Measurements from ENCODE around the gene PCDHGA7.

The PCDHGA7 gene

GRCh38 chr5:141355641-141356040 is 26.9 kb upstream of the PCDHGA7 start:
- no peak overlapping the region for H3K4me3 ChIP-seq (ENCODE audit: low read depth, low read length)
- TF ChIP-seq CTCF (IDR thresholded peaks at IDR 0.05; ENCODE audit: low read depth, low read length): no peak
- DNase-seq: no peak
- H3K4me1 ChIP-seq: no peaks in the 10 kb centered on the region
- peaks cover 50% of the 10 kb centered on the region for H3K36me3 ChIP-seq
- no peaks in the 10 kb centered on the region for H3K27me3 ChIP-seq
- peaks cover 15% of the 10 kb centered on the region for H3K9me3 ChIP-seq

GRCh38 chr5:141356133-141356532 is 26.4 kb upstream of the PCDHGA7 start:
- Histone ChIP-seq H3K9me3 (peaks cover 15% of the 10 kb centered on the region), H3K27me3 (no peaks in the 10 kb centered on the region), H3K4me1 (no peaks in the 10 kb centered on the region), H3K36me3 (peaks cover 53% of the 10 kb centered on the region), H3K4me3 (ENCODE audit: low read depth, low read length) (no peak overlapping the region)
- DNase-seq: no peak
- TF ChIP-seq CTCF (IDR thresholded peaks at IDR 0.05; ENCODE audit: low read depth, low read length): no peak

GRCh38 chr5:141356950-141357349 is 25.6 kb upstream of the PCDHGA7 start:
- H3K36me3 ChIP-seq: peaks cover 51% of the 10 kb centered on the region
- TF ChIP-seq CTCF (IDR thresholded peaks at IDR 0.05; ENCODE audit: low read depth, low read length): no peak
- H3K4me1 ChIP-seq: no peaks in the 10 kb centered on the region
- H3K4me3 ChIP-seq (ENCODE audit: low read depth, low read length): no peak overlapping the region
- H3K27me3 ChIP-seq: no peaks in the 10 kb centered on the region
- H3K9me3 ChIP-seq: peaks cover 15% of the 10 kb centered on the region
- no peak for DNase-seq

- peak; percentile 54 for TF ChIP-seq CTCF (IDR thresholded peaks at IDR 0.05; ENCODE audit: low read depth, low read length)
- Histone ChIP-seq H3K27me3 (no peaks in the 10 kb centered on the region), H3K36me3 (peaks cover 58% of the 10 kb centered on the region), H3K4me3 (ENCODE audit: low read depth, low read length) (no peak within 1 kb of the TSS), H3K9me3 (peaks cover 12% of the 10 kb centered on the region), H3K4me1 (no peaks in the 10 kb centered on the region)
- no peak for DNase-seq
These were observed 22.6 kb upstream of the PCDHGA7 start, which contains the start of gene PCDHGB2 for GRCh38 chr5:141359790-141360426. Gene PCDHGB2 (plus strand): TSS chr5:141359994. CDS start chr5:141360136, 142 bp downstream.

GRCh38 chr5:141360685-141361084 is 21.9 kb upstream of the PCDHGA7 start:
- no peaks in the 10 kb centered on the region for H3K4me1 ChIP-seq
- no peaks in the 10 kb centered on the region for H3K27me3 ChIP-seq
- DNase-seq: no peak
- no peak overlapping the region for H3K4me3 ChIP-seq (ENCODE audit: low read depth, low read length)
- H3K36me3 ChIP-seq: peaks cover 56% of the 10 kb centered on the region
- TF ChIP-seq CTCF (IDR thresholded peaks at IDR 0.05; ENCODE audit: low read depth, low read length): no peak
- peaks cover 7% of the 10 kb centered on the region for H3K9me3 ChIP-seq

GRCh38 chr5:141362719-141363118 is 19.8 kb upstream of the PCDHGA7 start:
- DNase-seq: no peak
- H3K9me3 ChIP-seq: peaks cover 5% of the 10 kb centered on the region

More at GRCh38 chr5:141362719-141363118, 19.8 kb upstream of the PCDHGA7 start:
- Histone ChIP-seq H3K27me3 (no peaks in the 10 kb centered on the region), H3K4me3 (ENCODE audit: low read depth, low read length) (no peak overlapping the region), H3K4me1 (no peaks in the 10 kb centered on the region), H3K36me3 (peaks cover 44% of the 10 kb centered on the region)
- TF ChIP-seq CTCF (IDR thresholded peaks at IDR 0.05; ENCODE audit: low read depth, low read length): no peak
